Fibroblast of mammary gland (primary cell): ENCODE data around the gene TEDC1.

ENCODE experiments used
- DNase-seq: peaks from one replicate; pipeline ENCODE4 v3.0.0-alpha.2; 2010; ENCODE audit warnings: low read depth
- H3K4me3 ChIP-seq: 2 replicates; pipeline ENCODE4 v1.5.1; 2011; ENCODE audit warnings: low read depth, mild to moderate bottlenecking, low read length, moderate library complexity; ENCODE audit not compliant: control insufficient read depth
- TF ChIP-seq, protein P1 (sequence below): conservative IDR thresholded peaks from 2 replicates; pipeline ENCODE4 v1.5.1; 2011; ENCODE audit warnings: low read depth, low read length, inconsistent platforms; ENCODE audit not compliant: control insufficient read depth, insufficient read depth

TEDC1 gene

DNA sequence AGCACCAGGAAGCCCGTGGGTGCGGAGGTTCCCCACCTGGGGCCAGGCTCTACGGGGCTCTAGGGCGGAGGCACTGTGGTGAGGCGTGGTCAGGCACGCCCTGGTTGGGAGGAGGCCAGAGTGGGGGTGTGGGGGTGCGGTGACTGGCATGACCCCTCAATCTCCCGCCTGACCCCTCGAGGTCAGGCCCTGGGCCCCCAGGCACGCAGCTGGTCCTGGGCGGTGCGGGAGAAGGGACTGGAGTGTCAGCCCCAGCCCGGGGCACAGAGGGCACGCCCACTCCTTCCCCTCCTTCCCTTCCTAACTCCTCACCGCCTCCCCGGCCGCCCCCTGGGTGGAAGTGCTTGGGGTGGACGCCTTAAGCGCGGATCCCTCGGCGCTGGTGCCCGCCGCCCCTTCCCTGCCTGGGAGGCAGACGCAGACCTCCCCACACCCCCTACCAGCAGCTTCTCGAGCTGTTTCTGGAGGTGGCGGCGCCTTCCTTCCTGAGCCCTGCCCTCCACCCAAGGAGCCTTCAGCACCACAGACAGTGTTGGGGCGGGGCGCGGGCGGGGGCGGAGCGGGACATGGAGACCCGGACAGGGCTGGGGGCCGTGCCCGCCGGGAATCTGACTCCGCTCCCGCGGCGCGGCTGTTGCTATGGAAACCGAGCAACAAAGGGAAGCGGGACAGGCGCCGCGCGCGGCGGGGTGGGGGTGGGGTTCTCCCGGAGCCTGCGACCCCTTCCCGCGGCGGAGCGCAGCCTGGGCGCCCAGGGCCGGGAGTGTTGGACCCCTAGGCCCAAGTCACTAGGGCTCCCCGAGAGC, 17.2 kb upstream of the TEDC1 start:
- TF ChIP-seq, protein P1, sequence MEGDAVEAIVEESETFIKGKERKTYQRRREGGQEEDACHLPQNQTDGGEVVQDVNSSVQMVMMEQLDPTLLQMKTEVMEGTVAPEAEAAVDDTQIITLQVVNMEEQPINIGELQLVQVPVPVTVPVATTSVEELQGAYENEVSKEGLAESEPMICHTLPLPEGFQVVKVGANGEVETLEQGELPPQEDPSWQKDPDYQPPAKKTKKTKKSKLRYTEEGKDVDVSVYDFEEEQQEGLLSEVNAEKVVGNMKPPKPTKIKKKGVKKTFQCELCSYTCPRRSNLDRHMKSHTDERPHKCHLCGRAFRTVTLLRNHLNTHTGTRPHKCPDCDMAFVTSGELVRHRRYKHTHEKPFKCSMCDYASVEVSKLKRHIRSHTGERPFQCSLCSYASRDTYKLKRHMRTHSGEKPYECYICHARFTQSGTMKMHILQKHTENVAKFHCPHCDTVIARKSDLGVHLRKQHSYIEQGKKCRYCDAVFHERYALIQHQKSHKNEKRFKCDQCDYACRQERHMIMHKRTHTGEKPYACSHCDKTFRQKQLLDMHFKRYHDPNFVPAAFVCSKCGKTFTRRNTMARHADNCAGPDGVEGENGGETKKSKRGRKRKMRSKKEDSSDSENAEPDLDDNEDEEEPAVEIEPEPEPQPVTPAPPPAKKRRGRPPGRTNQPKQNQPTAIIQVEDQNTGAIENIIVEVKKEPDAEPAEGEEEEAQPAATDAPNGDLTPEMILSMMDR = no peak

DNA sequence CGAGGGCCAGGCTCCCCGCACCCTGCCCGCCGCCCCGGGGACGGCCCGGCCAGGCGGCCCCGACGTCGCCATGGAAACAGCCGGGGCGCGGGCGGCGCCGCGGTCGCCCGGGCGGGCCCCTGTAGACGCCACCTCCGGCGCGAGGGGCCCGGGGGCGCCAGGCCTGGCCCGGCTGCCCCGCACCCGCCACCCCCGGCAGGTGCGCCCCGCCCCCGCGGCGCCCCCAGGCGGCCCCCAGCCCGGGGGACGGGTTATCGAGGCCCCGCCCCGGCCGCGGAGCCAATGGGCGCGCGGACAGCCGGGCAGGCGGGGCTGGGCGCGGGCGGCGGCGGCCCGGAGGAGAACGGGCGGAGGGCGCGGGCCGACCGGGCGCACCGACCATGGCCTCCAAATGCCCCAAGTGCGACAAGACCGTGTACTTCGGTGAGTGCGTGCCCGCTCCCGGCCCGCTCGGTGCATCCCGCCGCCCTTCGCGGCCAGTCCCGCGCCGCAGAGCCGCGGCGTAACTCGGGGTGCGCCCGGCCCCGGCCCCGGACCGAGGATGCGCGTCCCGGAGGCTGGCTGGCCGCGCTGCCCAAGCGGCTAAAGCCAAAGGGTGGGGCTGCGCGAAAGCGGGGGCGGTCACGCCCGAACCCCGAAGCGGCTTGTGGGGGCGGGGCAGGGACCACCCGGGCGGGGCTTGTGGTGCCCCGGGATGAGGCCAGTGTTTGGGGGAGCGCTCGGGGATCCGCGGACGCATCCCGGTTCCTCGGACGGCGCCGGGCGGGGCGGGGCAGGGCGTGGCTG, 16.4 kb upstream of the TEDC1 start, which contains the start of gene CRIP2:
TSS of gene CRIP2 (plus strand) at position 339 of the 786 bp plus-strand sequence. CDS start at position 381, 42 bp downstream.
- DNase-seq = no peak
- TF ChIP-seq, protein P1 = no peak
- peak within 1 kb of the TSS; percentile 45 for H3K4me3 ChIP-seq

More for the DNA sequence above, 17.2 kb upstream of the TEDC1 start:
- peak; percentile 68 for DNase-seq
- H3K4me3 ChIP-seq = peak overlapping the region; percentile 37

DNA sequence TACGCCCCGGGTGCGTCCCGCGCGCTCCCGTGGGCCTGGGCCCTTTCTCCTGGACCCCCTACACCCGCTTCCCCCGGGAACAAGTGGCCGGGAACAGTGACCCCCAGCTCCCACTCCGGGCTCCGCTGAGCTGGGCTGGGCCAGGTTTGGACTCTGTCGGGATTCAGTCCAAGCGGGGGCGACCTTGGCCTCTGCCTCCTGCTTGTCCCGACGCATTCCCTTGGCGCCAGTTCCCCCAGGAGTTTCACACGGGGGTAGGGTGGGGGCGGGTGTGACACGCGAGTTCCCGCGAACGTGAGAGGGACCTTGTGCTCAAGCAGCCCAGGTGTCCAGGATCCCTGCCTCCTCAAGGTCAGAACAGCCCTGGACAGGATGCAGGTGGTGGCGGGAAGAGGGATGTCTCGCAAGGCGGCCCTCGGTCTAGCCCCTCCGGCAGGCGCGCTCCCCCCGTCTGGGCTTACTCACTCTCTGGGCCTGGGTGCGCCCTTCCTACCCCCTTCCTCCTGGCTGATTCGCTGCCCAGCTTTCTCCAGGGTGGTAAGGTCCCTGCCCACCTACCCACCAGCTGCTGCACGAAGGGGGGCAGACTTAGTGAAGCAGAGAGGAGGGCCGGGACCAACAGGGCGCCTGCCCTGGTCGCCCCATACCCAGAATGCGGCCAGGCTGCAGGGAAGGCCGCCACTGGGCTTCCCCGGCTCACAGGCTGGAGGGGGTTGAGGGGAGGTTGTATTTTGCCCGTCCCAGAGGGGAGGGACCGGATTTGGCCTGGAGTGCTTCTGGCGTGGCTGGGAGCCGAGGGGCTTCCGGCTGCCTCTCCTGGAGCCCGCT, 15.6 kb upstream of the TEDC1 start:
- H3K4me3 ChIP-seq = peak overlapping the region; percentile 45
- DNase-seq = peak; percentile 26
- TF ChIP-seq, protein P1 = no peak

DNA sequence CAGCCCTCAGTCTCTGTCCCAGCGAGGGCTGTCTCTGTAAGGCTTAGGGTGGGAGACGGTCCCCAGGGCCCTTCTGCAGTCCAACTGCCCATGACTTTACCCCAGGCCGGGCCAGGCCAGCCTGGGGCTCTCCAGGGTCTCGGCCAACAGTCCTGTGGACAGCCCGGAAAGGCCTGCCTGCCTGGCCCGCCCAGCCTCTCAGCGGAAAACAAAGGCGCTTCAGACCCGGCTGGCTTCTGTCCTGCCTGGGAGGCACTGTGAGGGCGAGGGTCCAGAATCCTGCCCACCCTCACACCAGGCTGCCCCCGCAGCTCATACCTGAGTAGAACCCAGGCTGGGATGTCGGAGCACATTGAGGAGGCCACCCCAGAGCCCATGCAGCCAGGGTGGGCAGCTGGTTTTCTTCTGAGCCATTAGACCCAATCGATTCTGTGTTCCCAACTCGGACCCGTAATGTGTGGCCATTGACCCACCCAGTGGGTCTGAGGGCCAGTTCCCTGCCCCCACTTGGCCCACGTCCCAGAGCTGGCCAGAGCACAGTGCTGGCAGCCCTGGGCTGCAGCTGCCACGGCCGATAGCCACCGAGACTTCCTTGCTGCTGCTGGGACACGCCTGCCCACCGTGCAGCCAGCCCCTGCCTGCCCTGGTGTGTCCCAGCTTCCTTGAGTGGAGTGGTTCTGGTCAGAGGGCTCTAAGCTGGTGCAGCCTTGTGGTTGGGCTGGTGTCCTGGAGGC, 14.8 kb upstream of the TEDC1 start:
- TF ChIP-seq, protein P1 = no peak
- peak overlapping the region; percentile 45 for H3K4me3 ChIP-seq
- no peak for DNase-seq

DNA sequence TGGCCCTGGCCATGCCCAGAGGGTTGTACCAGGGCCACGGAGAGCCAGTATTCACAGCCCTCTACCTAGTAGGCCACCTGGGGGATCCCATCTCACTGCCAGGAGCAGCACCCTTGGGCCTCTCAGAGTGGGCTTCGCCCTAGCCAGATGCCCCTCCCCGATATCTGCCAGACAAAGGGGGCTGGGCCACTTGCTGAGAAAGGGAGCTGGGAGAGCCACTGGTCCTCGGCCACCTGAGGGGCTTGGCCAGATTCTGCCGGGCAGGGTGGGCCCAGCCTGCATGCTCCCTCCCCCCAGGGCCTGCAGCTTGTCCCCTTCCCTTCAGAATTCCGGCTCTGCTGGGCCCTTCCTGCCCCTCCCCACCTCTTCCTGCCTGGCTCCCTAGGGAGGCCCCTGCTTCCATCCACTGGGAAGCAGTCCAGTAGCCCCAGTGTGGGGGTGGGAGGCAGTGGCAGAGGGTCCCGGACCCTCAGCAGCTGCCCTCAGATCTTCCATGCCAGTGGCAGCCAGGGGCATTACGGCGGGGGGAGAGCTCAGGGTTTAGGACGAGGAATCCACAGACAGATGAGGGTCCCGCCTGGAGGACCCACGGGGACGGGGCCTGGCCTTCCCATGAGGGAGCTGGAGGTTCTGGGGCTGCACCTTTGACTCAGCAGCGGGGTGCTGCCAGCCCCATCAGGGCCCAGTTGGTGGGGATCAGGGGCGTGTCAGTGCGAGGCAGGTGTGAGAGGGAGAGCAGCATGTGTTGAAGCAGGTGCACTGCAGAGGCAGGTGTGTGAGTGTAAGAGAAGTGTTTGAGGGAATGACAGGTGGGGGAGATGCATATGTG, 14.0 kb upstream of the TEDC1 start:
- TF ChIP-seq, protein P1 = no peak
- no peak for DNase-seq

More for the DNA sequence above, 14.0 kb upstream of the TEDC1 start:
- H3K4me3 ChIP-seq = no peak overlapping the region
